HG03457 (cell line): ENCODE results near the gene FEM1A.
"Not testable (repeated sequence)": the region's sequence is repeated elsewhere in the genome, so short reads cannot be mapped to it uniquely, and the experiment has no call there.

Source experiments
- ATAC-seq: cut with Tn5 transposase; IDR thresholded peaks from one replicate; pipeline ENCODE4 v1.9.1; 2021; ENCODE audit warnings: moderate number of reproducible peaks; ENCODE audit not compliant: unreplicated experiment

Gene FEM1A

DNA sequence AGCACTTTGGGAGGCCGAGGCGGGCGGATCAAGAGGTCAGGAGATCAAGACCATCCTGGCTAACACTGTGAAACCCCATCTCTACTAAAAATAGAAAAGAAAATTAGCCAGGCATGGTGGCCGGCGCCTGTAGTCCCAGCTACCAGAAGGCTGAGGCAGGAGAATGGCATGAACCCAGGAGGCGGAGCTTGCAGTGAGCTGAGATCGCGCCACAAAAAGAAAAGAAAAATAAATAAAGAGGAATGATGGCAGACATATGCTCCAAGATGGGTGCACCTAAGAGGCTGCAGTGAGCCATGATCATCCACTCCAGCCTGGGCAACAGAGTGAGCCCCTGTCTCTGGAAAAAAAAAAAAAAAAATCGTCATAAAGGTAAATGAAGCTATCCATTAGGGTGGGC is 54.4 kb downstream of the FEM1A start:
- not testable (repeated sequence) for ATAC-seq

DNA sequence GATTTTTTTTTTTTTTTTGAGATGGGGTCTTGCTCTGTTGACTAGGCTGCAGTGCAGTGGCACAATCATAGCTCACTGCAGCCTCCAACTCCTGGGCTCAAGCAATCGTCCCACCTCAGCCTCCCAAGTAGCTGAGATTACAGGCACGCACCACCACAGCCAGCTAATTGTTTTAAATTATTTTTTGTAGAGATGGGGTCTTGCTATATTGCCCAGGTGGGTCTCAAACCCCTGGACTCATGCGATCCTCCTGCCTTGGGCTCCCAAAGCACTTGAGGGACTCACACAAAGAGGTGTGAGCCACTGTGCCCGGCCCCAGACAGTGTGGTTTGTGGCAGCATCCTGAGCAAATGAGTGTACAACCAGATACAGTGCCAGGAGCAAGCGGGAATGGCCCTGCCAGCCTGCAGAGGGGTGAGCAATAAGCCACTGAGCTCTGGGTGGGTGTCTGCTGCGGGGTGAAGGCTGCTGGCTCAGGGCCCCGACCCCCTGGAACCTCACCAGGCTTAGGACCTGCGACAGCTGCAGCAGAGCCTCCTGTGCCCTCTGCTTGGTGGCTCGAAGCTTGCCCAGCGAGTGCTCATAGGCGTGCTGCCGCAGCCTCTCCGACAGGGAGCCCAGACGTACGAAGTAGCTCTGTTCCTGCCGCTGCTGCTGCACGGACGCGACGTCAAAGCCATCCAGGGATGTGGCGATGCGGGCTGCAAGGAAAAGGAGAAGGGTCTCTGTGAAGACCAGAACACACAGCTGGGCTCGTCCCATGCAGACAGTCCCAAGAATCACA is 55.8 kb downstream of the FEM1A start:
- no peak for ATAC-seq

DNA sequence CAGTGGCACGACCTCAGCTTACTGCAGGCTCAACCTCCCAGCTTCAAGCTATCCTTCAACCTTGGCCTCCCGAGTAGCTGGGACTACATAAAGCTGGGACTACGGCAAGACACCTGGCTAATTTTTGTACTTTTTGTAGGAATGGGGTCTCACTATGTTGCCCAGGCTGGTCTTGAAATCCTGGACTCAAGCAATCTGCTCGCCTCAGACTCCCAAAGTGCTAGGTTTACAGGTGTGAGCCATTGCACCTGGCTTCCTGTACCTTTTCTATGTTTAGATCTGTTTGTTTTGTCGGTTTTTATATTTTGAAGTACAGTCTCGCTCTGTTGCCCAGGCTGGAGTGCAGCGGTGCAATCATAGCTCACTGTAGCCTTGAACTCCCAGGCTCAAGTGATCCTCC is 57.5 kb downstream of the FEM1A start:
- no peak for ATAC-seq
